K562 (cell line): ENCODE results near the gene PATL2. TPM values are rescaled to one million over a fixed set of nuclear protein-coding genes. Genes with fewer than 3 reads are reported as not detected.
A peak's percentile ranks its signal among the peaks of the same experiment; 100 is the strongest.

Experiments
- ADNP ChIP-seq: fragments of 200-800 bp; sonication (Bioruptor generic); IDR thresholded peaks from 2 replicates; pipeline ENCODE4 v1.6.1; 2016; ENCODE audit warnings: missing genetic modification characterization, missing compliant biosample characterization
- BCOR ChIP-seq: fragments of 450-650 bp; IDR thresholded peaks from 2 replicates; pipeline ENCODE4 v1.6.1; 2016
- EHMT2 ChIP-seq: fragments of 450-650 bp; IDR thresholded peaks from 2 replicates; pipeline ENCODE4 v1.6.1; 2018; ENCODE audit warnings: antibody characterized with exemption
- GABPA ChIP-seq: fragments of 200-800 bp; sonication (Bioruptor generic); conservative IDR thresholded peaks from 2 replicates; pipeline ENCODE4 v1.6.1; 2016; ENCODE audit warnings: low read depth, missing genetic modification characterization, missing compliant biosample characterization
- RCOR1 ChIP-seq, 2 experiments: IDR thresholded peaks; 2 replicates each; pipeline ENCODE4 v1.6.1; 2012; ENCODE audit warnings: low read depth in 2 of 2, low read length in 2 of 2, borderline replicate concordance in 1 of 2, improper control_type of control experiment in 1 of 2
- SPI1 ChIP-seq: IDR thresholded peaks from 2 replicates; pipeline ENCODE4 v1.6.1; 2011; ENCODE audit warnings: low read depth, low read length, control low read depth, borderline replicate concordance
- VEZF1 ChIP-seq: fragments of 200-800 bp; sonication (Bioruptor generic); IDR thresholded peaks from 2 replicates; pipeline ENCODE4 v1.6.1; 2017; ENCODE audit warnings: missing genetic modification characterization, missing compliant biosample characterization
- ZNF785 ChIP-seq: fragments of 250-450 bp; sonication (Bioruptor Pico); IDR thresholded peaks from 2 replicates; pipeline ENCODE4 v1.4.0; 2020; ENCODE audit warnings: mild to moderate bottlenecking
- polyA plus RNA-seq, 8 experiments: library from polyadenylated mRNA; depleted of rRNA in 4 of 8; stranded (reverse) in 5 of 8; unstranded in 3 of 8; fragments of >200 nt; fragmentation: Nextera tagmentation in 2 of 8; fragmentation: Illumina TruSeq in 1 of 8; extraction: Ambion mirVana in 2 of 8; extraction: Trizol in 1 of 8; gene quantifications; 2 replicates each; pipeline versions ENCODE4 v1.2.1 to v1.2.3, GENCODE V29; 2011 to 2014; ENCODE audit warnings: inconsistent platforms in 1 of 8, missing spikeins in 1 of 8
- total RNA-seq, 7 experiments: library from RNA; depleted of rRNA in 6 of 7; stranded (reverse); fragments of >200 nt in 6 of 7; fragmentation: Illumina TruSeq in 2 of 7; extraction: Trizol in 2 of 7; gene quantifications; 2 replicates each; pipeline versions ENCODE4 v1.2.1 to v1.2.3, GENCODE V29; 2011 to 2021; ENCODE audit warnings: low replicate concordance in 1 of 7
- TF ChIP-seq, protein P1 (sequence below): fragments of 450-650 bp; formaldehyde crosslinking; conservative IDR thresholded peaks from 2 replicates; pipeline ENCODE4 v1.4.0; 2022; ENCODE audit warnings: mild to moderate bottlenecking, missing genetic modification characterization
- TF ChIP-seq, protein P2 (sequence below): fragments of 150-350 bp; conservative IDR thresholded peaks from 2 replicates; pipeline ENCODE4 v1.6.1; 2014; ENCODE audit warnings: low read length

Gene PATL2
- total and polyA plus RNA-seq, 9 of the 15 experiments (the other 6 are each of a cell fraction or from before 2014, with no cell fraction given) = 0.42 to 1.1 (median 0.86) TPM

GRCh38 chr15:44710236-44711095, 657 bp downstream of the PATL2 start (continued):
- TF ChIP-seq, protein P1, sequence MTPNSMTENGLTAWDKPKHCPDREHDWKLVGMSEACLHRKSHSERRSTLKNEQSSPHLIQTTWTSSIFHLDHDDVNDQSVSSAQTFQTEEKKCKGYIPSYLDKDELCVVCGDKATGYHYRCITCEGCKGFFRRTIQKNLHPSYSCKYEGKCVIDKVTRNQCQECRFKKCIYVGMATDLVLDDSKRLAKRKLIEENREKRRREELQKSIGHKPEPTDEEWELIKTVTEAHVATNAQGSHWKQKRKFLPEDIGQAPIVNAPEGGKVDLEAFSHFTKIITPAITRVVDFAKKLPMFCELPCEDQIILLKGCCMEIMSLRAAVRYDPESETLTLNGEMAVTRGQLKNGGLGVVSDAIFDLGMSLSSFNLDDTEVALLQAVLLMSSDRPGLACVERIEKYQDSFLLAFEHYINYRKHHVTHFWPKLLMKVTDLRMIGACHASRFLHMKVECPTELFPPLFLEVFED (CRISPR knock-in tag) = no peak
- TF ChIP-seq, protein P2, sequence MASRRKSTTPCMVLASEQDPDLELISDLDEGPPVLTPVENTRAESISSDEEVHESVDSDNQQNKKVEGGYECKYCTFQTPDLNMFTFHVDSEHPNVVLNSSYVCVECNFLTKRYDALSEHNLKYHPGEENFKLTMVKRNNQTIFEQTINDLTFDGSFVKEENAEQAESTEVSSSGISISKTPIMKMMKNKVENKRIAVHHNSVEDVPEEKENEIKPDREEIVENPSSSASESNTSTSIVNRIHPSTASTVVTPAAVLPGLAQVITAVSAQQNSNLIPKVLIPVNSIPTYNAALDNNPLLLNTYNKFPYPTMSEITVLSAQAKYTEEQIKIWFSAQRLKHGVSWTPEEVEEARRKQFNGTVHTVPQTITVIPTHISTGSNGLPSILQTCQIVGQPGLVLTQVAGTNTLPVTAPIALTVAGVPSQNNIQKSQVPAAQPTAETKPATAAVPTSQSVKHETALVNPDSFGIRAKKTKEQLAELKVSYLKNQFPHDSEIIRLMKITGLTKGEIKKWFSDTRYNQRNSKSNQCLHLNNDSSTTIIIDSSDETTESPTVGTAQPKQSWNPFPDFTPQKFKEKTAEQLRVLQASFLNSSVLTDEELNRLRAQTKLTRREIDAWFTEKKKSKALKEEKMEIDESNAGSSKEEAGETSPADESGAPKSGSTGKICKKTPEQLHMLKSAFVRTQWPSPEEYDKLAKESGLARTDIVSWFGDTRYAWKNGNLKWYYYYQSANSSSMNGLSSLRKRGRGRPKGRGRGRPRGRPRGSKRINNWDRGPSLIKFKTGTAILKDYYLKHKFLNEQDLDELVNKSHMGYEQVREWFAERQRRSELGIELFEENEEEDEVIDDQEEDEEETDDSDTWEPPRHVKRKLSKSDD = 0 out of 2 replicates have a peak, but pooled peaks have one; percentile 20
- TF ChIP-seq VEZF1 (CRISPR knock-in tag) = peak; percentile 71
- TF ChIP-seq ZNF785 (CRISPR knock-in tag) = no peak
- TF ChIP-seq SPI1 = peak; percentile 100
- TF ChIP-seq RCOR1 (IDR thresholded peaks at IDR 0.05; ENCODE audit: borderline replicate concordance in 1 of 2, low read depth in 2 of 2, low read length in 2 of 2) = peak in 1 of 2 experiments; percentile 35; a peak in 2 of 4 replicates
- TF ChIP-seq ADNP (tag) = peak; percentile 84
- peak; percentile 60 for TF ChIP-seq BCOR
- 0 out of 2 replicates have a peak, but pooled peaks have one; percentile 25 for TF ChIP-seq GABPA
- peak; percentile 79 for TF ChIP-seq EHMT2
